Kidney (tissue), 14 donors: Measurements from ENCODE around the gene DUS1L. TPM values are rescaled to one million over a fixed set of nuclear protein-coding genes. Genes with fewer than 3 reads are reported as not detected.
A peak's percentile ranks its signal among the peaks of the same experiment; 100 is the strongest.

Source experiments
- DNase-seq, 5 donors: peaks; one replicate each; pipeline ENCODE4 v3.0.0-alpha.2; 2013 to 2020
- FAIRE-seq: peaks from 2 replicates; lab custom pipeline; 2012; peaks lifted over from hg19 to GRCh38; lab: Jason Lieb, UNC
- H3K27ac ChIP-seq, 2 donors: one replicate each; pipeline ENCODE4 v1.7.0; 2013; ENCODE audit warnings: low read depth in 2 of 2, low read length in 2 of 2, inconsistent platforms in 1 of 2
- H3K27me3 ChIP-seq: one replicate; pipeline ENCODE4 v1.7.1; 2013; ENCODE audit warnings: low read length, inconsistent platforms; ENCODE audit not compliant: control insufficient read depth, insufficient read depth
- H3K36me3 ChIP-seq, 3 donors: one replicate each; pipeline versions ENCODE4 v1.7.0 to v1.7.1; 2013; ENCODE audit warnings: low read length in 3 of 3, control low read depth in 1 of 3, inconsistent platforms in 1 of 3; ENCODE audit not compliant: insufficient read depth in 3 of 3, control insufficient read depth in 2 of 3
- H3K4me1 ChIP-seq, 3 donors: one replicate each; pipeline versions ENCODE4 v1.7.0 to v1.7.1; 2013; ENCODE audit warnings: low read length in 3 of 3, inconsistent platforms in 1 of 3, low read depth in 1 of 3; ENCODE audit not compliant: control insufficient read depth in 2 of 3, insufficient read depth in 2 of 3
- H3K4me3 ChIP-seq, 3 donors: one replicate each; pipeline versions ENCODE4 v1.7.0 to v1.8.1; 2013; ENCODE audit warnings: low read length in 3 of 3, control low read depth in 1 of 3, inconsistent platforms in 1 of 3
- H3K9ac ChIP-seq, 3 donors: one replicate each; pipeline versions ENCODE4 v1.7.0 to v1.7.1; 2013; ENCODE audit warnings: low read length in 3 of 3, control low read depth in 1 of 3, inconsistent platforms in 1 of 3
- H3K9me3 ChIP-seq, 3 donors: one replicate each; pipeline versions ENCODE4 v1.7.0 to v1.7.1; 2013; ENCODE audit warnings: low read length in 3 of 3, control low read depth in 1 of 3, inconsistent platforms in 1 of 3; ENCODE audit not compliant: control insufficient read depth in 2 of 3, insufficient read depth in 1 of 3
- intact Hi-C: fragments of 100-400 bp; cut with DNase I; formaldehyde crosslinking; loops from one replicate; pipeline ENCODE4 v1.11.1; 2022
- polyA plus RNA-seq: library from polyadenylated mRNA; stranded (reverse); fragments of 350-450 nt; fragmentation: Illumina TruSeq; extraction: RNeasy Lipid Tissue Mini Kit (QIAGEN cat#74804); gene quantifications from one replicate; pipeline ENCODE4 v1.2.3, GENCODE V29; 2014; ENCODE audit warnings: low read depth, low replicate concordance; ENCODE audit not compliant: insufficient read depth
- total RNA-seq: library from RNA; stranded (reverse); fragmentation: NEBNext Ultra II Directional; extraction: Animal tissue kit (Norgen Biotek cat#: 25700); gene quantifications from one replicate; pipeline ENCODE4 v1.2.1, GENCODE V29; 2021
- TF ChIP-seq, protein P1 (sequence below): IDR thresholded peaks from 3 replicates; pipeline ENCODE4 v1.5.1; 2012; ENCODE audit warnings: mild to moderate bottlenecking, moderate library complexity, borderline replicate concordance; ENCODE audit not compliant: insufficient read depth; ENCODE audit errors: extremely low read depth
- donor health status: control.
- donor health status: control.
- donor health status: control.
- donor health status: control.
- donor health status: control.
- donor health status: DM: yes; HTN: yes; CAD: no.
- donor health status: Normal renal cell carcinoma (clear cell type).

The DUS1L gene
- total and polyA plus RNA-seq, 2 donors from 2014 or later = 84.8 to 102 TPM

DNA sequence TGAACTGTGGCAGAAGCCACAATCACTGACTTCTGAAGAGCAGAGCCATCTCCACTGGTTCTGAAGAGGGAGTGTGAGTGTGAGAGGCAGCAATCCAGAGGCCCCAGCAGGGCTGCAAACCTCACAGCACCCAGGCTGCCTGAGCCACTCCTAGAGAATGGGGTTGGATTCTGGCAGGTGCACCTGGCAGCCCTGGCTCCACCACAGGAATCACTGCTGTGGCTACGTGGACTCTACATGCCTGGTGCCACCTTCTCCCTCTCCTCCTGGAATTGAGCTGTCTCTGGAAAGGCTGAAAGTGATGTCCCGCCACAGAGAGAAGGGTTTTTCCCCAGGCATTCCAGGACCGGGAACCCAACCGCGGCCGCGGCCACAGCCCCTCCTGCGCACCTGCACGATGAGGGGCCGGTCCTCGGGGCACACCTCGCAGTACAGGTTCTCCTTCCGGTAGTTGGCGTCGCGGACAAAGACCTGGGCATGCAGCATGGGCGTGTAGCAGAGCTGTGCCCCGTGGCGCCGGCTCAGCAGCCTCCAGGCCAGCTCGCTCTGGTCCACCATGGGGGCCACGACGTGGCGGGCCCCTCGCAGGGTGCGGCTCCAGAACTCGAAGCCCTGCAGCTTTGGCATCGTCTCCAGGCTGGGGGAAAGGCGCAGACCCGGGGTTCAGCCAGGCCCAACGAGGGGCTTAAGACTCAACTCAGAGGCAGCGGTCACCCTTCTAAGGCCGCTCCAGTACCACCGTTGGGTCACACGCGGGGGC lies 991 bp downstream of the DUS1L start:
- Histone ChIP-seq H3K4me3 (peak overlapping the region; percentile 30 to 65 (median 56)), H3K9ac (peak overlapping the region in 2 of 3 donors; percentile 75 to 77), H3K36me3 (peaks cover 0 to 18% (median 4%) of the 10 kb centered on the region in 3 donors), H3K4me1 (peaks cover 0 to 18% (median 11%) of the 10 kb centered on the region in 3 donors), H3K27me3 (no peaks in the 10 kb centered on the region), H3K9me3 (no peaks in the 10 kb centered on the region), H3K27ac (no peak overlapping the region)
- intact Hi-C loops = no loop called here
- DNase-seq (no peak), FAIRE-seq (no peak)
- TF ChIP-seq, protein P1, sequence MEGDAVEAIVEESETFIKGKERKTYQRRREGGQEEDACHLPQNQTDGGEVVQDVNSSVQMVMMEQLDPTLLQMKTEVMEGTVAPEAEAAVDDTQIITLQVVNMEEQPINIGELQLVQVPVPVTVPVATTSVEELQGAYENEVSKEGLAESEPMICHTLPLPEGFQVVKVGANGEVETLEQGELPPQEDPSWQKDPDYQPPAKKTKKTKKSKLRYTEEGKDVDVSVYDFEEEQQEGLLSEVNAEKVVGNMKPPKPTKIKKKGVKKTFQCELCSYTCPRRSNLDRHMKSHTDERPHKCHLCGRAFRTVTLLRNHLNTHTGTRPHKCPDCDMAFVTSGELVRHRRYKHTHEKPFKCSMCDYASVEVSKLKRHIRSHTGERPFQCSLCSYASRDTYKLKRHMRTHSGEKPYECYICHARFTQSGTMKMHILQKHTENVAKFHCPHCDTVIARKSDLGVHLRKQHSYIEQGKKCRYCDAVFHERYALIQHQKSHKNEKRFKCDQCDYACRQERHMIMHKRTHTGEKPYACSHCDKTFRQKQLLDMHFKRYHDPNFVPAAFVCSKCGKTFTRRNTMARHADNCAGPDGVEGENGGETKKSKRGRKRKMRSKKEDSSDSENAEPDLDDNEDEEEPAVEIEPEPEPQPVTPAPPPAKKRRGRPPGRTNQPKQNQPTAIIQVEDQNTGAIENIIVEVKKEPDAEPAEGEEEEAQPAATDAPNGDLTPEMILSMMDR = no peak

DNA sequence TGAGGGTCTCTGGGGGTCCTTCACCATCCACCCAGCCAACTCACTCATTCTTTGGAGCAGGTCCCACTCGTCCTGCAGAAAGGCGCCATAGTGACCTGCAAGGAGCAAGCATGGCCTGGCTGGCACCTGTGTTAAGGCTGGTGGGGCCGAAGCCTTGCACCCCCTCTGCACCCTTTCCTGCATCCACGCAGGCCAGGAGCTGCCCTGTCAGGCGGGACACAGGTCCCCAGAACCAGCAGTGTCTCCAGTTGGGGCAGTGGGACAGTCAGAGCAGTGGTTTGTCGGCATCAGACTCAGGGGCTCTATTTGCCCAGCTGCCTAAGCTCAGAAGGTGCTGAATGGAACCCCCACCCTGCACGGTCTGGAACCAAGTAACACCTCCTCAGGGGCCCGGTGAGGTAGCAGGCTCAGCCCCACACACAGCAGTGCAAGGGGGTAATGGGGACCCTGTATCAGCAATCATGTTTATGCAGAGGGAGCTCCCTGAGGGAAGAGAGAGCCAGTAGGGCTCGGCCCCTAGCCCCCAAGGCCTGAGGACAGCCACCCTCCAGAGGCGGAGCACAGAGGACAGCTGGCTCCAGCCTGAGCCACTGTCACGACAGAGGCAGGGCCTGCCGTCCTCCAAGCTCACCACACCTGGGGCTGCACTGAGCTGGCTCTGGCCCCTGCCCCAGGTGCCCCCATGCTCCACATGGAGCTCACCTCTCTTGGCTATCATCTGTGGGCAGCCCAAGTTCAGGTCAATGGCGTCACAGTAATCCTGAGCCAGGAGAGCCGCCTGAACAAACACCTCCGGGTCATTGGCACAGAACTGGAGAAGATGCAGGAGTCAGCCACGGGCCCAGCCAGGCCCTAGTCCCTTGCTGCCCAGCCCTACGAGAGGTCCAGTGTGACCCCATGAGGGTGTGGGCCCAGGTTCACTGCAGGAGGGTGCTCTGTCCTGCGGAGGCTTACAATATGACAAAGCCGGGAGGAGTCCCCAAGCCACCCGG lies 1.9 kb downstream of the DUS1L start:
- no peak for FAIRE-seq
- H3K9ac ChIP-seq = peak overlapping the region in 1 of 3 donors; percentile 75
- peaks cover 0 to 21% (median 4%) of the 10 kb centered on the region in 3 donors for H3K36me3 ChIP-seq
- H3K4me3 ChIP-seq = no peak overlapping the region
- no peaks in the 10 kb centered on the region for H3K27me3 ChIP-seq
- intact Hi-C loops = no loop called here
- peaks cover 0 to 18% (median 11%) of the 10 kb centered on the region in 3 donors for H3K4me1 ChIP-seq
- no peak overlapping the region for H3K27ac ChIP-seq
- H3K9me3 ChIP-seq = no peaks in the 10 kb centered on the region
- no peak for DNase-seq
- TF ChIP-seq, protein P1 = no peak

DNA sequence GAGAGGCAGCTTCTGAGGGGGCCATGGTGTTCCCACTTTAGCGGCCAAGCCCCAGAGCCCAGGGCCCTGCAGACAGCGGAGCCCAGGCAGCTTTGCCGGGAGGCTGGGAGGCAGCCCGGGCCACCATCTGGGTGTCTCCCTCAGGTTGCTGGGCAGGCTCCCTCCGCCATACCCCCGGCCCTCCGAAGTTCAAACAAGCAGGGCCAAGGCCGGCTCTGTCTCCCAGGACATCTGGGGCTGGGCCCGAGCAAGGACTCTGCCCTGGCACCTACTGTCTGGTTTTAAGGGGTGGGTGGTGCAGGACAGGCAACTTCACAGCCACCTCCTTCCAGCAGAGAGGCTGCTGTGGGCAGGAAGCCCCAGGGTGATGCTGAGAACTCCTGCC lies 2.6 kb downstream of the DUS1L start:
- H3K36me3 ChIP-seq = peaks cover 0 to 21% (median 4%) of the 10 kb centered on the region in 3 donors
- no peaks in the 10 kb centered on the region for H3K9me3 ChIP-seq
- no peaks in the 10 kb centered on the region for H3K27me3 ChIP-seq
- no peak overlapping the region for H3K9ac ChIP-seq
- intact Hi-C loops = no loop called here
- TF ChIP-seq, protein P1 = no peak
- H3K4me3 ChIP-seq = no peak overlapping the region
- FAIRE-seq (no peak), DNase-seq (no peak)
- H3K27ac ChIP-seq = no peak overlapping the region
- H3K4me1 ChIP-seq = peaks cover 0 to 18% (median 11%) of the 10 kb centered on the region in 3 donors
